COLO668 (cell line): Measurements from ENCODE around the gene AGPAT2.
"Not testable (repeated sequence)": the region's sequence is repeated elsewhere in the genome, so short reads cannot be mapped to it uniquely, and the experiment has no call there.

Experiments
- DNase-seq: peaks from one replicate; lab custom pipeline; 2025; ENCODE audit not compliant: unreplicated experiment; lab: John Stamatoyannopoulos, UW

Gene AGPAT2

GRCh38 chr9:136720898-136721338 is 33.7 kb upstream of the AGPAT2 start:
- DNase-seq: no peak

GRCh38 chr9:136720251-136720897 is 33.1 kb upstream of the AGPAT2 start:
- no peak for DNase-seq

- peak; percentile 22 for DNase-seq
These were observed 32.1 kb upstream of the AGPAT2 start for GRCh38 chr9:136719195-136719880.

- no peak for DNase-seq
These were observed 31.3 kb upstream of the AGPAT2 start for GRCh38 chr9:136718345-136719194.

GRCh38 chr9:136717399-136717798 is 30.1 kb upstream of the AGPAT2 start:
- no peak for DNase-seq

GRCh38 chr9:136714893-136715274 is 27.6 kb upstream of the AGPAT2 start:
- no peak for DNase-seq

GRCh38 chr9:136714096-136714892 is 27.0 kb upstream of the AGPAT2 start:
- no peak for DNase-seq

- DNase-seq: peak; percentile 63
These were observed 26.3 kb upstream of the AGPAT2 start for GRCh38 chr9:136713550-136713949.

- peak; percentile 49 for DNase-seq
These were observed 25.7 kb upstream of the AGPAT2 start for GRCh38 chr9:136712690-136713544.

GRCh38 chr9:136711751-136712689 is 24.8 kb upstream of the AGPAT2 start, which contains the start of gene DIPK1B:
Gene DIPK1B (plus strand): TSS chr9:136712572. CDS start chr9:136712666, 94 bp downstream.
- DNase-seq: peak; percentile 87

- DNase-seq: not testable (repeated sequence)
These were observed 24.0 kb upstream of the AGPAT2 start for GRCh38 chr9:136711219-136711648.

- no peak for DNase-seq
These were observed 23.3 kb upstream of the AGPAT2 start for GRCh38 chr9:136710543-136710942.

- DNase-seq: no peak
These were observed 22.3 kb upstream of the AGPAT2 start for GRCh38 chr9:136709454-136710109.

GRCh38 chr9:136707849-136708517 is 20.7 kb upstream of the AGPAT2 start:
- DNase-seq: no peak

- DNase-seq: no peak
These were observed 19.8 kb upstream of the AGPAT2 start for GRCh38 chr9:136707011-136707410.

GRCh38 chr9:136705564-136705963 is 18.3 kb upstream of the AGPAT2 start:
- DNase-seq: no peak

- not testable (repeated sequence) for DNase-seq
These were observed 17.5 kb upstream of the AGPAT2 start for GRCh38 chr9:136704741-136705140.
